CD4-positive, alpha-beta T cell (primary cell): ENCODE data around the gene C12orf56. TPM values are rescaled to one million over a fixed set of nuclear protein-coding genes. Genes with fewer than 3 reads are reported as not detected.

Experiments
- ATAC-seq: fragments of 200-7000 bp; cut with Tn5 transposase; one replicate; pipeline ENCODE4 v1.10.0; 2022; ENCODE audit warnings: mild to moderate bottlenecking; ENCODE audit not compliant: poor library complexity
- CTCF ChIA-PET: fragments of 350-600 bp; sonication (Branson Sonifier 250); formaldehyde crosslinking; loops from one replicate; lab custom pipeline; 2021; ENCODE audit warnings: antibody characterized with exemption, inconsistent platforms; lab: Charles Lee
- POLR2A ChIA-PET: fragments of 350-600 bp; sonication (Branson Sonifier 250); formaldehyde crosslinking; loops from one replicate; lab custom pipeline; 2021; ENCODE audit warnings: antibody characterized with exemption, inconsistent platforms; lab: Charles Lee
- DNase-seq, 14 experiments: peaks; one replicate each; pipeline ENCODE4 v3.0.0-alpha.2; 2013 to 2020; ENCODE audit warnings: mixed read lengths in 2 of 14
- H3K27ac ChIP-seq, 2 donors: one replicate each; pipeline versions ENCODE4 v1.5.1 to v1.7.0; 2013; ENCODE audit warnings: low read length in 2 of 2, low read depth in 1 of 2, mild to moderate bottlenecking in 1 of 2
- H3K27me3 ChIP-seq, 2 experiments: 1 replicate in 1 of 2; 2 replicates in 1 of 2; pipeline versions ENCODE4 v1.6.1 to v1.7.0; 2013; ENCODE audit warnings: low read length in 2 of 2, control low read depth in 1 of 2, mild to moderate bottlenecking in 1 of 2, moderate library complexity in 1 of 2; ENCODE audit not compliant: insufficient read depth in 2 of 2, control insufficient read depth in 1 of 2
- H3K36me3 ChIP-seq: one replicate; pipeline ENCODE4 v1.6.1; 2013; ENCODE audit warnings: low read length, control low read depth; ENCODE audit not compliant: insufficient read depth
- H3K4me1 ChIP-seq: one replicate; pipeline ENCODE4 v1.6.1; 2013; ENCODE audit warnings: low read length, control low read depth; ENCODE audit not compliant: insufficient read depth
- H3K4me3 ChIP-seq: one replicate; pipeline ENCODE4 v1.5.1; 2013; ENCODE audit warnings: mild to moderate bottlenecking, low read length, moderate library complexity
- H3K9me3 ChIP-seq, 2 experiments: 1 replicate in 1 of 2; 2 replicates in 1 of 2; pipeline versions ENCODE4 v1.6.1 to v1.7.0; 2013; ENCODE audit warnings: low read length in 2 of 2, mild to moderate bottlenecking in 2 of 2, control low read depth in 1 of 2, moderate library complexity in 1 of 2; ENCODE audit not compliant: control insufficient read depth in 1 of 2, insufficient read depth in 1 of 2
- H3K27ac Mint-ChIP-seq: one replicate; pipeline ENCODE4 v1.8.0; 2020; ENCODE audit warnings: mixed read lengths
- H3K27me3 Mint-ChIP-seq: one replicate; pipeline ENCODE4 v1.8.0; 2021; ENCODE audit warnings: mixed read lengths
- H3K36me3 Mint-ChIP-seq: one replicate; pipeline ENCODE4 v1.8.0; 2021; ENCODE audit warnings: low read depth, mixed read lengths
- H3K4me1 Mint-ChIP-seq: one replicate; pipeline ENCODE4 v1.8.0; 2021; ENCODE audit warnings: low read depth, mixed read lengths
- H3K4me3 Mint-ChIP-seq: one replicate; pipeline ENCODE4 v1.8.0; 2020; ENCODE audit warnings: mild to moderate bottlenecking, mixed read lengths
- H3K9me3 Mint-ChIP-seq: one replicate; pipeline ENCODE4 v1.8.0; 2020; ENCODE audit warnings: mixed read lengths
- intact Hi-C, 2 experiments: fragments of 100-400 bp; cut with DNase I in 1 of 2; cut with micrococcal nuclease in 1 of 2; formaldehyde crosslinking; loops; one replicate each; pipeline versions ENCODE4 v1.15.1 to v1.9.0; 2023 to 2025; cut with DNase I, micrococcal nuclease
- total RNA-seq, 174 experiments: library from RNA in 2 of 174; stranded (reverse) in 2 of 174; gene quantifications; one replicate each; pipeline ENCODE4 v1.2.3 and lab custom pipeline; 2021 to 2026
- TF ChIP-seq, protein P1 (sequence below): fragments of 200-600 bp; IDR thresholded peaks from one replicate; pipeline ENCODE4 v1.8.0; 2022; ENCODE audit warnings: antibody characterized with exemption, mild to moderate bottlenecking

C12orf56 gene
- total RNA-seq, 2 experiments from 2014 or later, result 0.08 to 0.17 TPM

DNA sequence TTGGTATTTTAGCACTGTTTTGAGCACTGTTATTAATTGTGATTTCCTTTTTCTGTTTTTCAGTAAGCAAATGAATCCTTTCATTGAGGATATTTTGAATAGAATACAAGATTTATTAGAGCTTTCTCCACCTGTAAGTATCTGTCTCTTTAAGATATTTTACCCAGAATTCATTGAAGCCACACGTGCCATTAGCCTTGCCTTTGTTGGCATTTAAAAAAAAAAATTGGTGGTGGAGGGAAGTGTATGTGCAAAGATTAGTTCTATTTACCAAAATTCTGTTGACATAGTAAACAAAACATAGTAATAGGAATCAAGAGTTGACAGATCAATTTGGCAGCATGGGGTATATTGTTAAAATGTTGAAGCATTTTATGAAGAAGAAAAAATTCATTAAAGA is 37.4 kb upstream of the C12orf56 start:
- Mint-ChIP-seq H3K27ac (no peak overlapping the region), H3K9me3 (no peaks in the 10 kb centered on the region), H3K4me1 (no peaks in the 10 kb centered on the region), H3K4me3 (no peak overlapping the region), H3K27me3 (no peaks in the 10 kb centered on the region), H3K36me3 (peaks cover 97% of the 10 kb centered on the region)
- Histone ChIP-seq H3K27ac (no peak overlapping the region), H3K4me3 (no peak overlapping the region), H3K36me3 (peaks cover 93% of the 10 kb centered on the region), H3K27me3 (no peaks in the 10 kb centered on the region), H3K9me3 (no peaks in the 10 kb centered on the region), H3K4me1 (no peaks in the 10 kb centered on the region)
- DNase-seq (no peak), ATAC-seq (no peak)
- POLR2A ChIA-PET, result interaction anchor here (1.0 kb wide), 1 partner anchor 44 kb away, joined by 4 read pairs; no protein-coding TSS in a partner anchor
- CTCF ChIA-PET, result interaction anchor here (1.0 to 1.3 kb wide), 2 partner anchors 17 to 29 kb away, joined by 3 read pairs; no protein-coding TSS in a partner anchor
- TF ChIP-seq, protein P1, sequence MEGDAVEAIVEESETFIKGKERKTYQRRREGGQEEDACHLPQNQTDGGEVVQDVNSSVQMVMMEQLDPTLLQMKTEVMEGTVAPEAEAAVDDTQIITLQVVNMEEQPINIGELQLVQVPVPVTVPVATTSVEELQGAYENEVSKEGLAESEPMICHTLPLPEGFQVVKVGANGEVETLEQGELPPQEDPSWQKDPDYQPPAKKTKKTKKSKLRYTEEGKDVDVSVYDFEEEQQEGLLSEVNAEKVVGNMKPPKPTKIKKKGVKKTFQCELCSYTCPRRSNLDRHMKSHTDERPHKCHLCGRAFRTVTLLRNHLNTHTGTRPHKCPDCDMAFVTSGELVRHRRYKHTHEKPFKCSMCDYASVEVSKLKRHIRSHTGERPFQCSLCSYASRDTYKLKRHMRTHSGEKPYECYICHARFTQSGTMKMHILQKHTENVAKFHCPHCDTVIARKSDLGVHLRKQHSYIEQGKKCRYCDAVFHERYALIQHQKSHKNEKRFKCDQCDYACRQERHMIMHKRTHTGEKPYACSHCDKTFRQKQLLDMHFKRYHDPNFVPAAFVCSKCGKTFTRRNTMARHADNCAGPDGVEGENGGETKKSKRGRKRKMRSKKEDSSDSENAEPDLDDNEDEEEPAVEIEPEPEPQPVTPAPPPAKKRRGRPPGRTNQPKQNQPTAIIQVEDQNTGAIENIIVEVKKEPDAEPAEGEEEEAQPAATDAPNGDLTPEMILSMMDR, result no peak
- intact Hi-C loops, result no loop called here

DNA sequence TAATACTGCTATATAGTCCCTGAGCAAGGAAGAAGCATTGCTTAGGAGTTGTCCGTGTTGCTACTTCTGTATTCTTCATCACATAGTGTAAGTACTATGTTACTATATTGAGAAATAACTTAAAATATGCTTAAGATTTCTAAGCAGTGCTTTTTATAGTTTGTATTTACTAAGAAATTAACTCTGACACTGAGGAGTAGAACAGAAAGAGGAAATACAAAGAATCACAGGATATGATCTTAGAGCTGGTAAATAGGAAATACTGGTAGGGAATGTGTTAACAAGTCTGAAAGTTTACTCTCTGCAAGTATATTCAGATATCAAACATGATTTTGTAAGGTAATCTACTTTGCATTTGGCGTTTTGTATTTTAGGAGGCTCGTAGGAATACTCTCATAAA is 29.1 kb upstream of the C12orf56 start:
- Mint-ChIP-seq H3K27me3 (no peaks in the 10 kb centered on the region), H3K27ac (no peak overlapping the region), H3K4me3 (no peak overlapping the region), H3K4me1 (no peaks in the 10 kb centered on the region), H3K36me3 (peaks cover 91% of the 10 kb centered on the region), H3K9me3 (no peaks in the 10 kb centered on the region)
- DNase-seq, result no peak
- no peaks in the 10 kb centered on the region for H3K9me3 ChIP-seq
- H3K4me1 ChIP-seq, result no peaks in the 10 kb centered on the region
- H3K4me3 ChIP-seq, result no peak overlapping the region
- no peak for ATAC-seq
- TF ChIP-seq, protein P1, result no peak
- H3K27me3 ChIP-seq, result no peaks in the 10 kb centered on the region
- CTCF ChIA-PET, result no interaction called here
- intact Hi-C loops, result no loop called here
- H3K27ac ChIP-seq, result no peak overlapping the region
- H3K36me3 ChIP-seq, result peaks cover 95% of the 10 kb centered on the region
- POLR2A ChIA-PET, result no interaction called here

DNA sequence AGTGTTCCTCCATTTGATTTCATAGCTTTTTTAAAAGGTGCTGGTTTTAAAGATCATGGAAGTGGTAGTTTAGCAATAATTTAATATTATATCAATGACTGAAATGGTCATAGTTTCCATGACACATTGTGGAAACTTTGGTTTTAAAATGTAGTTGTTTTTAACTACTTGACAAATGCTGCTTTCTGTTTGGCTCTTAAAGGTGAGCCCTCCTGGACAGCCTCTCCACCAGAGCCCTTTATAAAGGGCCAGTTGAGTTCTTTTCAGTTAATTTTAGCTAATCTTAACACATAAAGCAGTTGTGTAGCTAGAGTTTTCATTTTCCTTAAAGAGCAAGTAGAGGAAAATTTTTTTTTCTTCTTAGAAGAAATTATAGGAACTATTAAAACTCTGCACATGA is 27.7 kb upstream of the C12orf56 start:
- Histone ChIP-seq H3K9me3 (no peaks in the 10 kb centered on the region), H3K4me3 (no peak overlapping the region), H3K27me3 (no peaks in the 10 kb centered on the region), H3K4me1 (no peaks in the 10 kb centered on the region), H3K27ac (no peak overlapping the region), H3K36me3 (peaks cover 95% of the 10 kb centered on the region)
- TF ChIP-seq, protein P1, result no peak
- H3K4me1 Mint-ChIP-seq, result no peaks in the 10 kb centered on the region
- H3K9me3 Mint-ChIP-seq, result no peaks in the 10 kb centered on the region
- DNase-seq, result no peak
- ChIA-PET CTCF (interaction anchor here (1.0 kb wide), 1 partner anchor 17 kb away, joined by 3 read pairs; no protein-coding TSS in a partner anchor), POLR2A (no interaction called here)
- peaks cover 91% of the 10 kb centered on the region for H3K36me3 Mint-ChIP-seq
- H3K27me3 Mint-ChIP-seq, result no peaks in the 10 kb centered on the region
- ATAC-seq, result no peak
- intact Hi-C loops, result no loop called here
- H3K4me3 Mint-ChIP-seq, result no peak overlapping the region
- no peak overlapping the region for H3K27ac Mint-ChIP-seq
